Cardiac muscle cell (in vitro differentiated cells and primary cell): ENCODE results near the gene EXOC6B. TPM values are rescaled to one million over a fixed set of nuclear protein-coding genes. Genes with fewer than 3 reads are reported as not detected.
A peak's percentile ranks its signal among the peaks of the same experiment; 100 is the strongest.

Source experiments
- DNase-seq, 2 donors: peaks; one replicate each; pipeline versions ENCODE4 v3.0.0 to v3.0.0-alpha.2; 2010 to 2017; ENCODE audit warnings: low read depth in 1 of 2, low spot score in 1 of 2
- H3K27ac ChIP-seq: fragments of 200-600 bp; sonication (generic); 2 replicates; pipeline ENCODE4 v1.5.1; 2016
- H3K27me3 ChIP-seq: fragments of 200-600 bp; sonication (generic); 2 replicates; pipeline ENCODE4 v1.6.0; 2016; ENCODE audit warnings: control low read depth
- H3K36me3 ChIP-seq: fragments of 200-600 bp; sonication (generic); 2 replicates; pipeline ENCODE4 v1.5.1; 2016; ENCODE audit warnings: control low read depth
- H3K4me1 ChIP-seq: fragments of 200-600 bp; sonication (generic); 2 replicates; pipeline ENCODE4 v1.8.1; 2017; ENCODE audit warnings: low read depth, mild to moderate bottlenecking, mixed run types
- H3K4me3 ChIP-seq: fragments of 200-600 bp; sonication (generic); 2 replicates; pipeline ENCODE4 v1.5.1; 2016; ENCODE audit warnings: mild to moderate bottlenecking
- H3K9me3 ChIP-seq: fragments of 200-600 bp; sonication (generic); 2 replicates; pipeline ENCODE4 v1.5.1; 2017; ENCODE audit warnings: low read depth, mild to moderate bottlenecking, control low read depth
- CTCF ChIP-seq: IDR thresholded peaks from 2 replicates; pipeline ENCODE4 v1.5.1; 2012; ENCODE audit warnings: low read depth, mild to moderate bottlenecking, low read length
- polyA plus RNA-seq: library from polyadenylated mRNA; unstranded; fragments of >200 nt; fragmentation: Nextera tagmentation; extraction: Ambion mirVana; gene quantifications from 2 replicates; pipeline ENCODE4 v1.2.1, GENCODE V29; 2016
- total RNA-seq: library from RNA; depleted of rRNA; stranded (reverse); fragments of >200 nt; gene quantifications from 2 replicates; pipeline ENCODE4 v1.2.3, GENCODE V29; 2016

Gene EXOC6B
- total and polyA plus RNA-seq, 2 experiments from 2014 or later: 21.7 to 23.9 TPM

GRCh38 chr2:72800492-72800891 is 25.3 kb downstream of the EXOC6B start:
- H3K27me3 ChIP-seq: no peaks in the 10 kb centered on the region
- no peaks in the 10 kb centered on the region for H3K9me3 ChIP-seq
- H3K4me1 ChIP-seq: no peaks in the 10 kb centered on the region
- H3K4me3 ChIP-seq: no peak overlapping the region
- DNase-seq: no peak
- H3K27ac ChIP-seq: no peak overlapping the region
- no peaks in the 10 kb centered on the region for H3K36me3 ChIP-seq
- no peak for TF ChIP-seq CTCF

- H3K27ac ChIP-seq: no peak overlapping the region
- H3K4me1 ChIP-seq: peaks cover 18% of the 10 kb centered on the region
Observed at GRCh38 chr2:72797740-72798139, 28.1 kb downstream of the EXOC6B start.

DNA sequence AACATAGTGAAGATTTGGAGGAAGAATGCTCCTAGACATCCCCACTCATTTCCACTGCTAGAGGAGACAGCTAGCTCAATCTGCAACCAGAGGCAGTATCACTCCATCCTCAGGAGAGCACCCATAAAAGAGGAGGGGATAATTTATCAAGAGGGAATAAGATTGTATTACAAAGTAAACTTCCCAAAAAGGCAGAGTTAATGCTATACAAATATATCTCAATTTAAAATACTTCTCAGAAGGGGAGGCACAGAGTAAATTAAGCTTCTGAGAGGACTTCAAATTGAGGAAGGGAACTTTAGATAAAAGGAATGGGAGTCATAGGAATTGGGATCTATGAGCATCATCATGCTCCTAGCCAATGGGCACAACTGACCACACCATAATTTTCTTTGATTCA is 29.1 kb downstream of the EXOC6B start:
- DNase-seq: no peak
- TF ChIP-seq CTCF: no peak
- Histone ChIP-seq H3K27ac (no peak overlapping the region), H3K27me3 (no peaks in the 10 kb centered on the region), H3K9me3 (no peaks in the 10 kb centered on the region), H3K36me3 (no peaks in the 10 kb centered on the region), H3K4me3 (no peak overlapping the region), H3K4me1 (peaks cover 18% of the 10 kb centered on the region)

More at GRCh38 chr2:72797740-72798139, 28.1 kb downstream of the EXOC6B start:
- Histone ChIP-seq H3K27me3 (no peaks in the 10 kb centered on the region), H3K4me3 (no peak overlapping the region), H3K9me3 (no peaks in the 10 kb centered on the region), H3K36me3 (no peaks in the 10 kb centered on the region)
- no peak for TF ChIP-seq CTCF
- no peak for DNase-seq

- Histone ChIP-seq H3K27me3 (no peaks in the 10 kb centered on the region), H3K4me3 (no peak overlapping the region), H3K4me1 (peaks cover 18% of the 10 kb centered on the region), H3K36me3 (no peaks in the 10 kb centered on the region), H3K27ac (peak overlapping the region; percentile 86), H3K9me3 (no peaks in the 10 kb centered on the region)
- no peak for TF ChIP-seq CTCF
- DNase-seq: no peak
Observed at GRCh38 chr2:72794572-72794971, 31.3 kb downstream of the EXOC6B start.

DNA sequence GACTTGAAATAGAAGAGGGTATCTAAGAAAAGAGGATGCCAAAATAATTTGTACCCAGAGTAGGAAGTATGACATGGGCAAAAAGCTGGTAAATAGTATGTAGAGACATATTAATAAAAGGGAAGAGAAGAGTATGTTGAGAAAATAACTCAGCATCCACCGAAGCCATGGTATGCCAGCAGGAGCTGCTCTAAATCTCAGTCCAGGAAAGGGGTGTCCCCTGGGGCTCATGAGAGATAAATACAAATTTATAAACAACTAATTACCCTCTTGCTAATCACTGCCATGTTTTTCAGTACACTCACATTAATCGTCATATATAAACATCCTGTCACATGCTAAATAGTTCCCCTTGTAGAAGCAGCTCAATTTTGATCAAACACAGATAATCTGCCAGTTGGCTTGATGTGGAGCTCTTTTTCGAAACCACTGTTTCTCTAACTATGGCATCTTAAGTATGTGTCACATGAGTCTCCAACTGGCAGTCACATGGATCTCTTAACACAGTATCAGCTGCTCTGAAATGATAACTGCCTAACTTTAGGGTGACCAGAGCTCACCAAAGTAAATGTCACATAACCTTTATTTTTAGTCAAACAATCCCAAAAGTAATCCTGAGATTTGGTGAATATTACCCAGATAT is 31.9 kb downstream of the EXOC6B start:
- H3K4me3 ChIP-seq: no peak overlapping the region
- peaks cover 18% of the 10 kb centered on the region for H3K4me1 ChIP-seq
- H3K36me3 ChIP-seq: no peaks in the 10 kb centered on the region
- peak; percentile 38 to 71 for DNase-seq
- no peak for TF ChIP-seq CTCF
- no peaks in the 10 kb centered on the region for H3K27me3 ChIP-seq
- H3K27ac ChIP-seq: peak overlapping the region; percentile 86
- no peaks in the 10 kb centered on the region for H3K9me3 ChIP-seq

GRCh38 chr2:72789241-72789640 is 36.6 kb downstream of the EXOC6B start:
- Histone ChIP-seq H3K9me3 (no peaks in the 10 kb centered on the region), H3K4me3 (no peak overlapping the region), H3K4me1 (peaks cover 8% of the 10 kb centered on the region), H3K27ac (no peak overlapping the region), H3K36me3 (no peaks in the 10 kb centered on the region), H3K27me3 (no peaks in the 10 kb centered on the region)
- DNase-seq: no peak
- TF ChIP-seq CTCF: no peak
